ENCODE results near the gene TECPR2.

DNA sequence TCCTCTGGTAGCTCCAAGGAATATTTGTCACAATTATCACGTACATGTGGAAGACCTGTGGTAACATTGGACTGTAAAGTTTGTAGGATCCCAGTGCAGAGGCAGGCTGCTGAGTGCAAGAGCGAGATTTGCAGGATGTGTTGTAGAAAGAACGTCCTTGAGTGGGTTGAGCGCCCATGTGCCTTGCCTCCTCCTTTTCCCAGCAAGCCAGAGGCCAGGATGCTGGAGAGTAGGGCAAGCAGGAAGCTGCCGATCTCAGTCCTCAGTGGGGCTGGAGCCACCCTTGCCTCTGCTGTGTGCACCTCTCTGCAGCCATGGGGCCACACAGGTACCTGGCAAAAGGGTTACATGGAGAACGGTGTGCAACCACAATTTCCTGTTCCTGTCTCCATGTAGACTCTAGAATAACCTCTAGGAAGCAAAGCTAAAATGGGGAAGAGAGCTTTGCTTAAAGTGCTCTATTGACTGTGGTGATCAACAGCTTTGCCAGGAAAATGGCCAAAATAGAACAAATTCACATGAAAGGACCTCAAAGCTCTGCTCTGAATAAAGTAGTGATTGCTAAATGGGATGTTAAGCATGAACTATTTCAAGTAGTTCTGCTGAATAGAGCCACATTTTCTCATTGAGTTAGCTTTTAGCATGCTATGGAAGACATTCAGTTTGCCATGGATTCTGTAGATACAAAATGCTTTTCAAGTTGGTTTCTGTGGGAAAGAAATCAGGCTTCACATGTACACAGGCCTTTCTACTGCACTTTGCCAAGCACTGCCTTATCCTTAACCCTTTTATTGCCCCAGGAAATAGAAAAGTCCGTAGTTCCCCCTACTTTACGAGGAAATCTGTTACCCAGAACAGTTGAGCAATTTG is 109.4 kb downstream of the TECPR2 start:
- TF ChIP-seq, protein P1, sequence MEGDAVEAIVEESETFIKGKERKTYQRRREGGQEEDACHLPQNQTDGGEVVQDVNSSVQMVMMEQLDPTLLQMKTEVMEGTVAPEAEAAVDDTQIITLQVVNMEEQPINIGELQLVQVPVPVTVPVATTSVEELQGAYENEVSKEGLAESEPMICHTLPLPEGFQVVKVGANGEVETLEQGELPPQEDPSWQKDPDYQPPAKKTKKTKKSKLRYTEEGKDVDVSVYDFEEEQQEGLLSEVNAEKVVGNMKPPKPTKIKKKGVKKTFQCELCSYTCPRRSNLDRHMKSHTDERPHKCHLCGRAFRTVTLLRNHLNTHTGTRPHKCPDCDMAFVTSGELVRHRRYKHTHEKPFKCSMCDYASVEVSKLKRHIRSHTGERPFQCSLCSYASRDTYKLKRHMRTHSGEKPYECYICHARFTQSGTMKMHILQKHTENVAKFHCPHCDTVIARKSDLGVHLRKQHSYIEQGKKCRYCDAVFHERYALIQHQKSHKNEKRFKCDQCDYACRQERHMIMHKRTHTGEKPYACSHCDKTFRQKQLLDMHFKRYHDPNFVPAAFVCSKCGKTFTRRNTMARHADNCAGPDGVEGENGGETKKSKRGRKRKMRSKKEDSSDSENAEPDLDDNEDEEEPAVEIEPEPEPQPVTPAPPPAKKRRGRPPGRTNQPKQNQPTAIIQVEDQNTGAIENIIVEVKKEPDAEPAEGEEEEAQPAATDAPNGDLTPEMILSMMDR (IDR thresholded peaks at IDR 0.05) = no peak
- TF ChIP-seq POLR2A (IDR thresholded peaks at IDR 0.05; ENCODE audit: low read depth) (no peak), POLR2AphosphoS5 (IDR thresholded peaks at IDR 0.05) (no peak)
